SU-DHL-6 (cell line): Measurements from ENCODE around the gene PCDHA5.
"Not testable (repeated sequence)": the region's sequence is repeated elsewhere in the genome, so short reads cannot be mapped to it uniquely, and the experiment has no call there.

ENCODE experiments used
- CTCF ChIP-seq: fragments of 200-600 bp; sonication (generic); IDR thresholded peaks from one replicate; pipeline ENCODE4 v1.5.1; 2017; ENCODE audit warnings: antibody characterized with exemption, mild to moderate bottlenecking, low read length, moderate library complexity; ENCODE audit not compliant: insufficient read depth, poor library complexity, severe bottlenecking
- EZH2phosphoT487 ChIP-seq: fragments of 200-600 bp; sonication (generic), shearing (Covaris generic); conservative IDR thresholded peaks from 2 replicates; pipeline ENCODE4 v1.6.1; 2018; ENCODE audit warnings: mild to moderate bottlenecking, antibody characterized with exemption, low read length, moderate library complexity, mixed read lengths

- not testable (repeated sequence) for TF ChIP-seq CTCF, EZH2phosphoT487
Measured at GRCh38 chr5:140822969-140823368, 1.6 kb downstream of the PCDHA5 start.
